HFF-Myc (cell line): ENCODE results near the gene SNCAIP.

ENCODE experiments used
- DNase-seq: peaks from one replicate; pipeline ENCODE4 v3.0.0-alpha.2; 2011; ENCODE audit warnings: low read depth; ENCODE audit errors: extremely low read depth
- H3K4me3 ChIP-seq: replicated peaks from 2 replicates; pipeline ENCODE4 v1.5.1; 2011; ENCODE audit warnings: low read depth, mild to moderate bottlenecking, control low read depth, low read length
- CTCF ChIP-seq: IDR thresholded peaks from 2 replicates; pipeline ENCODE4 v1.5.1; 2012; ENCODE audit warnings: mild to moderate bottlenecking, low read depth, low read length, control low read depth; ENCODE audit errors: missing control alignments

The SNCAIP gene

GRCh38 chr5:122322801-122323548 lies 10.9 kb downstream of the SNCAIP start:
- DNase-seq, result no peak
- H3K4me3 ChIP-seq, result no peak overlapping the region
- no peak for TF ChIP-seq CTCF

- DNase-seq, result no peak
- no peak for TF ChIP-seq CTCF
- H3K4me3 ChIP-seq, result no peak overlapping the region
Measured at GRCh38 chr5:122323738-122324137, 11.7 kb downstream of the SNCAIP start.

- H3K4me3 ChIP-seq, result no peak overlapping the region
- no peak for DNase-seq
- TF ChIP-seq CTCF, result no peak
Measured at GRCh38 chr5:122327110-122327509, 15.1 kb downstream of the SNCAIP start.

GRCh38 chr5:122330881-122331280 lies 18.8 kb downstream of the SNCAIP start:
- no peak for DNase-seq
- no peak overlapping the region for H3K4me3 ChIP-seq

GRCh38 chr5:122332599-122333555 lies 20.8 kb downstream of the SNCAIP start:
- no peak overlapping the region for H3K4me3 ChIP-seq
- no peak for DNase-seq
- TF ChIP-seq CTCF, result no peak

More at GRCh38 chr5:122330881-122331280, 18.8 kb downstream of the SNCAIP start:
- no peak for TF ChIP-seq CTCF

GRCh38 chr5:122333564-122333963 lies 21.5 kb downstream of the SNCAIP start:
- no peak overlapping the region for H3K4me3 ChIP-seq
- no peak for DNase-seq
- TF ChIP-seq CTCF, result no peak
